ENCODE measurements around the gene MAP1LC3B.
A peak's percentile ranks its signal among the peaks of the same experiment; 100 is the strongest.

MAP1LC3B gene

GRCh38 chr16:87383505-87384161, 8.5 kb upstream of the MAP1LC3B start, which contains the start of gene FBXO31 (continued):
- TF ChIP-seq ZNF16 (tag by site-specific recombination; IDR thresholded peaks at IDR 0.05; ENCODE audit: low read depth) = no peak
- TF ChIP-seq ZNF426 (tag by site-specific recombination; IDR thresholded peaks at IDR 0.05) = no peak
- TF ChIP-seq ZBTB17 (tag by site-specific recombination; IDR thresholded peaks at IDR 0.05) = peak; percentile 73
- no peak for TF ChIP-seq ZNF677 (tag by site-specific recombination; IDR thresholded peaks at IDR 0.05)
- TF ChIP-seq ZNF114 (tag by site-specific recombination; IDR thresholded peaks at IDR 0.05) = no peak
- no peak for TF ChIP-seq MEIS1 (CRISPR knock-in tag; IDR thresholded peaks at IDR 0.05; ENCODE audit: borderline replicate concordance)
- TF ChIP-seq, protein P1, sequence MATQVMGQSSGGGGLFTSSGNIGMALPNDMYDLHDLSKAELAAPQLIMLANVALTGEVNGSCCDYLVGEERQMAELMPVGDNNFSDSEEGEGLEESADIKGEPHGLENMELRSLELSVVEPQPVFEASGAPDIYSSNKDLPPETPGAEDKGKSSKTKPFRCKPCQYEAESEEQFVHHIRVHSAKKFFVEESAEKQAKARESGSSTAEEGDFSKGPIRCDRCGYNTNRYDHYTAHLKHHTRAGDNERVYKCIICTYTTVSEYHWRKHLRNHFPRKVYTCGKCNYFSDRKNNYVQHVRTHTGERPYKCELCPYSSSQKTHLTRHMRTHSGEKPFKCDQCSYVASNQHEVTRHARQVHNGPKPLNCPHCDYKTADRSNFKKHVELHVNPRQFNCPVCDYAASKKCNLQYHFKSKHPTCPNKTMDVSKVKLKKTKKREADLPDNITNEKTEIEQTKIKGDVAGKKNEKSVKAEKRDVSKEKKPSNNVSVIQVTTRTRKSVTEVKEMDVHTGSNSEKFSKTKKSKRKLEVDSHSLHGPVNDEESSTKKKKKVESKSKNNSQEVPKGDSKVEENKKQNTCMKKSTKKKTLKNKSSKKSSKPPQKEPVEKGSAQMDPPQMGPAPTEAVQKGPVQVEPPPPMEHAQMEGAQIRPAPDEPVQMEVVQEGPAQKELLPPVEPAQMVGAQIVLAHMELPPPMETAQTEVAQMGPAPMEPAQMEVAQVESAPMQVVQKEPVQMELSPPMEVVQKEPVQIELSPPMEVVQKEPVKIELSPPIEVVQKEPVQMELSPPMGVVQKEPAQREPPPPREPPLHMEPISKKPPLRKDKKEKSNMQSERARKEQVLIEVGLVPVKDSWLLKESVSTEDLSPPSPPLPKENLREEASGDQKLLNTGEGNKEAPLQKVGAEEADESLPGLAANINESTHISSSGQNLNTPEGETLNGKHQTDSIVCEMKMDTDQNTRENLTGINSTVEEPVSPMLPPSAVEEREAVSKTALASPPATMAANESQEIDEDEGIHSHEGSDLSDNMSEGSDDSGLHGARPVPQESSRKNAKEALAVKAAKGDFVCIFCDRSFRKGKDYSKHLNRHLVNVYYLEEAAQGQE (tag by site-specific recombination; IDR thresholded peaks at IDR 0.05) = no peak
- TF ChIP-seq ZNF785 (tag by site-specific recombination; IDR thresholded peaks at IDR 0.05) = peak; percentile 96
- peak; percentile 93 for TF ChIP-seq SP7 (tag by site-specific recombination; IDR thresholded peaks at IDR 0.05)
- TF ChIP-seq, protein P2, sequence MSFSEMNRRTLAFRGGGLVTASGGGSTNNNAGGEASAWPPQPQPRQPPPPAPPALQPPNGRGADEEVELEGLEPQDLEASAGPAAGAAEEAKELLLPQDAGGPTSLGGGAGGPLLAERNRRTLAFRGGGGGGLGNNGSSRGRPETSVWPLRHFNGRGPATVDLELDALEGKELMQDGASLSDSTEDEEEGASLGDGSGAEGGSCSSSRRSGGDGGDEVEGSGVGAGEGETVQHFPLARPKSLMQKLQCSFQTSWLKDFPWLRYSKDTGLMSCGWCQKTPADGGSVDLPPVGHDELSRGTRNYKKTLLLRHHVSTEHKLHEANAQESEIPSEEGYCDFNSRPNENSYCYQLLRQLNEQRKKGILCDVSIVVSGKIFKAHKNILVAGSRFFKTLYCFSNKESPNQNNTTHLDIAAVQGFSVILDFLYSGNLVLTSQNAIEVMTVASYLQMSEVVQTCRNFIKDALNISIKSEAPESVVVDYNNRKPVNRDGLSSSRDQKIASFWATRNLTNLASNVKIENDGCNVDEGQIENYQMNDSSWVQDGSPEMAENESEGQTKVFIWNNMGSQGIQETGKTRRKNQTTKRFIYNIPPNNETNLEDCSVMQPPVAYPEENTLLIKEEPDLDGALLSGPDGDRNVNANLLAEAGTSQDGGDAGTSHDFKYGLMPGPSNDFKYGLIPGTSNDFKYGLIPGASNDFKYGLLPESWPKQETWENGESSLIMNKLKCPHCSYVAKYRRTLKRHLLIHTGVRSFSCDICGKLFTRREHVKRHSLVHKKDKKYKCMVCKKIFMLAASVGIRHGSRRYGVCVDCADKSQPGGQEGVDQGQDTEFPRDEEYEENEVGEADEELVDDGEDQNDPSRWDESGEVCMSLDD (tag by site-specific recombination; IDR thresholded peaks at IDR 0.05) = peak; percentile 94
- TF ChIP-seq ZNF560 (tag by site-specific recombination; IDR thresholded peaks at IDR 0.05; ENCODE audit: borderline replicate concordance) = no peak
- 0 out of 2 replicates have a peak, but pooled peaks have one; percentile 4 for TF ChIP-seq EGR2 (tag by site-specific recombination; IDR thresholded peaks at IDR 0.05; ENCODE audit: low read depth)
- no peak for TF ChIP-seq ZNF248 (tag by site-specific recombination; IDR thresholded peaks at IDR 0.05)
- TF ChIP-seq ZBTB1 (tag by site-specific recombination; IDR thresholded peaks at IDR 0.05) = no peak
- TF ChIP-seq ZNF433 (tag by site-specific recombination; IDR thresholded peaks at IDR 0.05; ENCODE audit: low read depth) = no peak
- TF ChIP-seq SETDB1 (IDR thresholded peaks at IDR 0.05; ENCODE audit: insufficient read length, low read length) = no peak
- peak; percentile 67; the same call in 1 of the 2 replicates for TF ChIP-seq ZSCAN30 (tag by site-specific recombination; IDR thresholded peaks at IDR 0.05)
- peak; percentile 88; the same call in 1 of the 2 replicates for TF ChIP-seq ZNF391 (tag by site-specific recombination; IDR thresholded peaks at IDR 0.05; ENCODE audit: borderline replicate concordance, low read depth)
- TF ChIP-seq ZNF76 (tag by site-specific recombination; IDR thresholded peaks at IDR 0.05; ENCODE audit: borderline replicate concordance, low read depth) = peak; percentile 69
- TF ChIP-seq PRDM2 (tag by site-specific recombination; IDR thresholded peaks at IDR 0.05; ENCODE audit: borderline replicate concordance) = peak; percentile 94; the same call in 1 of the 2 replicates
- no peak for TF ChIP-seq ZNF521 (tag by site-specific recombination; IDR thresholded peaks at IDR 0.05)
- TF ChIP-seq, protein P3, sequence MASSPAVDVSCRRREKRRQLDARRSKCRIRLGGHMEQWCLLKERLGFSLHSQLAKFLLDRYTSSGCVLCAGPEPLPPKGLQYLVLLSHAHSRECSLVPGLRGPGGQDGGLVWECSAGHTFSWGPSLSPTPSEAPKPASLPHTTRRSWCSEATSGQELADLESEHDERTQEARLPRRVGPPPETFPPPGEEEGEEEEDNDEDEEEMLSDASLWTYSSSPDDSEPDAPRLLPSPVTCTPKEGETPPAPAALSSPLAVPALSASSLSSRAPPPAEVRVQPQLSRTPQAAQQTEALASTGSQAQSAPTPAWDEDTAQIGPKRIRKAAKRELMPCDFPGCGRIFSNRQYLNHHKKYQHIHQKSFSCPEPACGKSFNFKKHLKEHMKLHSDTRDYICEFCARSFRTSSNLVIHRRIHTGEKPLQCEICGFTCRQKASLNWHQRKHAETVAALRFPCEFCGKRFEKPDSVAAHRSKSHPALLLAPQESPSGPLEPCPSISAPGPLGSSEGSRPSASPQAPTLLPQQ (tag by site-specific recombination; IDR thresholded peaks at IDR 0.05) = peak; percentile 90
- TF ChIP-seq KLF10 (tag by site-specific recombination; IDR thresholded peaks at IDR 0.05) = peak; percentile 72; the same call in 1 of the 2 replicates
- peak; percentile 24 for TF ChIP-seq GLIS2 (tag by site-specific recombination; IDR thresholded peaks at IDR 0.05)
- TF ChIP-seq, protein P4, sequence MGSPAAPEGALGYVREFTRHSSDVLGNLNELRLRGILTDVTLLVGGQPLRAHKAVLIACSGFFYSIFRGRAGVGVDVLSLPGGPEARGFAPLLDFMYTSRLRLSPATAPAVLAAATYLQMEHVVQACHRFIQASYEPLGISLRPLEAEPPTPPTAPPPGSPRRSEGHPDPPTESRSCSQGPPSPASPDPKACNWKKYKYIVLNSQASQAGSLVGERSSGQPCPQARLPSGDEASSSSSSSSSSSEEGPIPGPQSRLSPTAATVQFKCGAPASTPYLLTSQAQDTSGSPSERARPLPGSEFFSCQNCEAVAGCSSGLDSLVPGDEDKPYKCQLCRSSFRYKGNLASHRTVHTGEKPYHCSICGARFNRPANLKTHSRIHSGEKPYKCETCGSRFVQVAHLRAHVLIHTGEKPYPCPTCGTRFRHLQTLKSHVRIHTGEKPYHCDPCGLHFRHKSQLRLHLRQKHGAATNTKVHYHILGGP (tag by site-specific recombination; IDR thresholded peaks at IDR 0.05) = no peak
